Activated naive CD8-positive, alpha-beta T cell treated with anti-CD3 and anti-CD28 coated beads, Interleukin-2, amount 10 ng/mL, durations not matched to agents 7 days and 5 days (primary cell): ENCODE measurements around the gene SSX4. TPM values are rescaled to one million over a fixed set of nuclear protein-coding genes. Genes with fewer than 3 reads are reported as not detected.
A peak's percentile ranks its signal among the peaks of the same experiment; 100 is the strongest.
"Not testable (repeated sequence)": the region's sequence is repeated elsewhere in the genome, so short reads cannot be mapped to it uniquely, and the experiment has no call there.

Source experiments
- ATAC-seq: fragments of 150-1000 bp; cut with Tn5 transposase; one replicate; pipeline ENCODE4 v1.10.0; 2021; ENCODE audit warnings: low read depth, moderate library complexity
- POLR2A ChIA-PET: fragments of 350-600 bp; sonication (Branson Sonifier 250); formaldehyde crosslinking; loops from one replicate; lab custom pipeline; 2021; ENCODE audit warnings: antibody characterized with exemption; lab: Charles Lee
- DNase-seq: peaks from one replicate; pipeline ENCODE4 v3.0.0; 2021
- H3K27ac Mint-ChIP-seq: one replicate; pipeline ENCODE4 v1.8.0; 2022; ENCODE audit warnings: mild to moderate bottlenecking, mixed read lengths
- H3K27me3 Mint-ChIP-seq: one replicate; pipeline ENCODE4 v1.8.0; 2022; ENCODE audit warnings: mild to moderate bottlenecking, moderate library complexity, mixed read lengths
- H3K36me3 Mint-ChIP-seq: one replicate; pipeline ENCODE4 v1.8.0; 2021; ENCODE audit warnings: mild to moderate bottlenecking, mixed read lengths
- H3K4me1 Mint-ChIP-seq: one replicate; pipeline ENCODE4 v1.8.0; 2021; ENCODE audit warnings: mixed read lengths
- H3K4me3 Mint-ChIP-seq: one replicate; pipeline ENCODE4 v1.8.0; 2022; ENCODE audit warnings: mild to moderate bottlenecking, moderate library complexity, mixed read lengths
- H3K9me3 Mint-ChIP-seq: one replicate; pipeline ENCODE4 v1.8.0; 2021; ENCODE audit warnings: mixed read lengths
- total RNA-seq, 2 experiments: library from RNA; stranded (reverse); gene quantifications; one replicate each; pipeline ENCODE4 v1.2.3, GENCODE V29; 2021

Gene SSX4, protein sequence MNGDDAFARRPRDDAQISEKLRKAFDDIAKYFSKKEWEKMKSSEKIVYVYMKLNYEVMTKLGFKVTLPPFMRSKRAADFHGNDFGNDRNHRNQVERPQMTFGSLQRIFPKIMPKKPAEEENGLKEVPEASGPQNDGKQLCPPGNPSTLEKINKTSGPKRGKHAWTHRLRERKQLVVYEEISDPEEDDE
- not detected for total RNA-seq

DNA sequence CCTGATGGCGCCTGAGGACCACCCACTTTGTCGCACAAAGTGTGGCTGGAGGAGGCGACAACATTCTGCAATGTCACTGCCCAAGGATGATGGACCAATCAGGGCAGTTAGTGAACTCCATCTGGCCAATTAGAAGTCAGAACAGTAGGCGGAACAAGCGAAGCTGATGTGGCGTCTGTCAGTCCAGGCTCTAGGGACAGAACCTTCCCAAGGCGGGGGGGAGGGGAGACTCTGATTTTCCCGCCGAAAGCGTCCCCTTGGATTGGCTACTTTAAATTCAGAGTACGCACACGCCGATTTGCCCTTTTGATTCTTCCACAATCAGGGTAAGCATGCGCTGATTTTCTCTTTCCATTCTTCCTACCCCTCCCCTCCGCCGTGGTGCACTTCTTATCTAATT is at the start of gene SSX4:
Gene SSX4, plus strand, starts transcription at position 301 of the 400 bp plus-strand sequence. CDS start 515 bp downstream, outside the sequence.
- POLR2A ChIA-PET, H3K27me3 Mint-ChIP-seq, H3K9me3 Mint-ChIP-seq, ATAC-seq, H3K4me1 Mint-ChIP-seq, H3K4me3 Mint-ChIP-seq, DNase-seq, H3K27ac Mint-ChIP-seq, H3K36me3 Mint-ChIP-seq: not testable (repeated sequence)

DNA sequence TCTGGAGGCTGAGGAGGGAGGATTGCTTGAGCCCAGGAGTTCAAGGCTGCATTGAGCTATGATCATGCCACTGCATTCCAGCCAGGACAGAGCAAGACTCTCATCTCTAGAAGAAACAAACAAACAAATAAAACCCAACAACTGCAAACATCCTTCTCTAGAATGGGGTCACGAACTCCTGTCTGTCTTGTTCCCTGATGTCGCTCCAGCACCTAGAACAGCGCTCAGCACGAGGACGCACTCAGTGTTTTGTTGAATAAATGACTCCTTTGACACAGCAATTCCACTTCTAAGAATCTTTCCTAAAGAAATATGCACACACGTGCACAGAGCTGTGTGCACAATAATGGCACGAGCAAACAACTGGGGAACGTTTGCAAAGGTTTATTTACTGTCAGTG is 37.3 kb upstream of the SSX4 start:
- POLR2A ChIA-PET, H3K27ac Mint-ChIP-seq, H3K9me3 Mint-ChIP-seq, H3K27me3 Mint-ChIP-seq, DNase-seq, H3K4me3 Mint-ChIP-seq, H3K36me3 Mint-ChIP-seq, ATAC-seq, H3K4me1 Mint-ChIP-seq: not testable (repeated sequence)

DNA sequence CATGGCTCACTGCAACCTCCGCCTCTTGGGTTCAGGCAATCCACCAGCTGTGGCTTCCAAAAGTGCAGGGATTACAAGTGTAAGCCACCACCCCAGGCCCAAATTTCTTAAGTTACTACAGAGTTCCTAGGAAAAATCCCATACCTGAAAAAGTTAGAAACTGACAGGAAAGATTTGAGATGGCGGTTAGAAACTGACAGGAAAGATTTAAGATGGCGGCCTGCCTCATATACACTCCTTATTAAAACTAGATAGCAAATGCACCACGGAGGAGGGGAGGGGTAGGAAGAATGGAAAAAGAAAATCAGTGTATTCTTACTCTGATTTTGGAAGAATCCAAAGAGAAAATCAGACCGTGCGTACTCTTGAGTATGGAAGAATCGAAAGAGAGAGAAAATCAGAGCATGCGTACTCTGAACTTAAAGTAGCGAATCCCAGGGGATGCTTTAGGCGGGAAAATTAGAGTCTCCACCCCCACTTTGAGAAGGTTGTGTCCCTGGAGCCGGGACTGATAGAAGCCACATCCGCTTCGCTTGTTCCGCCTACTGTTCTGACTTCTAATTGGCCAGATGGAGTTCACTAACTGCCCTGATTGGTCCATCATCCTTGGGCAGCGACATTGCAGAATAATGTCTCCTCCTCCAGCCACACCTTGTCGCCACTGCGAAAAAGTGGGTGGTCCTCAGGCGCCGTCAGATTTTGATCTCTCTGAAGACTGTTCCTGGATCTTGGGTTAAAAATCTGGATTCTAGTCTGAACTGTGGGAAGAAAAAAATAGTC is 26.8 kb upstream of the SSX4 start, which contains the start of gene SSX3:
Gene SSX3, minus strand, starts transcription at position 389 of the 780 bp plus-strand sequence. CDS start 1,454 bp downstream, outside the sequence.
- H3K27me3 Mint-ChIP-seq, DNase-seq, H3K4me3 Mint-ChIP-seq, H3K27ac Mint-ChIP-seq, H3K4me1 Mint-ChIP-seq, H3K36me3 Mint-ChIP-seq, ATAC-seq, POLR2A ChIA-PET, H3K9me3 Mint-ChIP-seq: not testable (repeated sequence)

DNA sequence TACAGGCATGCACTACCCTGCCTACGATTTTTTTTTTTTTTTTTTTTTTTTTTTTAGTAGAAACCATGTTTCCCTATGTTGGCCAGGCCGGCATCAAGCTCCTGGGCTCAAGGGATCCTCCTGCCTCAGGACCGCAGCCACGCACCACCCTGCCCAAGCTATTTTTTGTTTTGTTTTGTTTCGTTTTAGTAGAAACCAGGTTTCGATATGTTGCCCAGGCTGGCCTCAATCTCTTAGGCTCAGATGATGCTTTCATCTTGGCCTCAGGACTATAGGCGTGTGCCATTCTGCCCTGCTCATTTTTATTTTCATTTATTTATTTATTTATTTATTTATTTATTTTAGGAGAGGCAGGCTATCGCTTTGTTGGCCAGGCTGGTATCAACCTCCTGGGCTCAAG is 25.7 kb upstream of the SSX4 start:
- Mint-ChIP-seq H3K27ac (no peak overlapping the region), H3K36me3 (no peaks in the 10 kb centered on the region), H3K4me1 (no peaks in the 10 kb centered on the region), H3K27me3 (no peaks in the 10 kb centered on the region), H3K9me3 (no peaks in the 10 kb centered on the region), H3K4me3 (no peak overlapping the region)
- DNase-seq: no peak
- ATAC-seq: no peak
- POLR2A ChIA-PET: no interaction called here

DNA sequence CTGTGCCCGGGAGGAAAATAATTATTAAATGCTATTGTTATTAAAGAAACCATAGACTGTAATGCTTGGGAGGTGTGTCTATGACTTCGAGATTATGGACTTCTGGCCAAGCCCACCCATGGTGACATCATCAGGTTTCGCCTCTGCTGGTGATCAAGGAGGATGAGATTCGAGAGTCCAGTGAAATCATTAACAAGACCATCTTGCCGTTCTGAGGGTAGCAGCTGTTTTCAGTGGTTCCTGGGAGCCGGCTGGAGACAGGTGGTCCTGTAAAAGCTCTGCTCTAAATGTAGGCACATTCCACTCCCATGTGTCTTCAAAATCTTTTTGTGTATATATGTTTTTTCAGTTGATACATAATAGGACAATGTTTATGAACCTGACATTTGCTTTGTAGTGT is 24.1 kb upstream of the SSX4 start:
- H3K4me3 Mint-ChIP-seq, H3K27me3 Mint-ChIP-seq, H3K36me3 Mint-ChIP-seq, ATAC-seq, H3K4me1 Mint-ChIP-seq, H3K27ac Mint-ChIP-seq, DNase-seq, H3K9me3 Mint-ChIP-seq, POLR2A ChIA-PET: not testable (repeated sequence)

DNA sequence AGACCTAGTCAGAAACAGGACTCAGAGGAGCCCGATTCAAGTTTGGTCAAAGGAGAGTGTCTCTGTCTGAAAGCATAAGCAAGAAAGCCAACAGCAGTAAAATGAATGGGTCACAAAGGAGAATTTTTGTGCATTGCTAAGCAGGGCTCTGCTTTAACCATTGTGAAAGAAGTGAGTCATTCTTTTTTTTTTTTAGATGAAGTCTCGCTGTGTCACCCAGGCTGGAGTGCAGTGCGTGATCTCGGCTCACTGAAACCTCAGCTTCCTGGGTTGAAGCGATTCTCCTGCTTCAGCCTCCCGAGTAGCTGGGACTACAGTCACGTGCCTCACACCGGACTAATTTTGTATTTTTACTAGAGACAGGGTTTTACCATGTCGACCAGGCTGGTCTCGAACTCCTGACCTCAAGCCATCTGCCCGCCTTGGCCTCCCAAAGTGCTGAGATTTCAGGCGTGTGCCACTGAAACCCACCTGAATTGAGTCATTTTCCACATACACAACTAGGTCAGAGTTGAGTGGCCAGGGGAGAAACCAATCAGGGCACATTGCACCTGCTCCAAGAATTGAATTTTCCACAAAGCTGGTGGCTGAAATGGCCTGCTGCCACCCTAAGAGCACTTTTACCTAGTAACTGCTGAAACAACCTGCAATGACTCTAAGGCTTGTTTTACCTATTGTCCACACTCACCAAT is 15.5 kb upstream of the SSX4 start:
- POLR2A ChIA-PET, H3K27ac Mint-ChIP-seq, DNase-seq, H3K27me3 Mint-ChIP-seq, H3K36me3 Mint-ChIP-seq, H3K4me3 Mint-ChIP-seq, H3K4me1 Mint-ChIP-seq, H3K9me3 Mint-ChIP-seq: not testable (repeated sequence)
- ATAC-seq: peak; percentile 60

DNA sequence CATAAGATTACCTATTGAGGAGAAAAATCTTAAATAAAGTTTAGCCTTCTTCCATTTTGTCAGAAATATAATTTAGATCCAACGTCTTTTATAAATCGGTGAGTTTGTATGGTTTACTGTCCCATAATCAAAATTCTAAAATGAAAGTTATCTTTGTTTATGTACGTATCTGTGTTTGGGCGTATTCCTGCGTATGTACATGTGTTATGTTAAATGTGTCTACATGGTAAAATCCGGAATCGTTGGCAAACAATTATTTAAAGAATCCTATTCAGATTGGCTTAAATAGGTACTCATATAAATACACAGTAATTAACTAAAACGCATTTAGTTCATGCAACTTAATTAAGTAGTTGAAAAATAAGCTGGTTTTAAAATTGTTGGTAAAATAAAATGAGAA is 12.9 kb upstream of the SSX4 start:
- DNase-seq, H3K9me3 Mint-ChIP-seq, H3K4me1 Mint-ChIP-seq, H3K27me3 Mint-ChIP-seq, H3K4me3 Mint-ChIP-seq, H3K27ac Mint-ChIP-seq, POLR2A ChIA-PET, ATAC-seq, H3K36me3 Mint-ChIP-seq: not testable (repeated sequence)

DNA sequence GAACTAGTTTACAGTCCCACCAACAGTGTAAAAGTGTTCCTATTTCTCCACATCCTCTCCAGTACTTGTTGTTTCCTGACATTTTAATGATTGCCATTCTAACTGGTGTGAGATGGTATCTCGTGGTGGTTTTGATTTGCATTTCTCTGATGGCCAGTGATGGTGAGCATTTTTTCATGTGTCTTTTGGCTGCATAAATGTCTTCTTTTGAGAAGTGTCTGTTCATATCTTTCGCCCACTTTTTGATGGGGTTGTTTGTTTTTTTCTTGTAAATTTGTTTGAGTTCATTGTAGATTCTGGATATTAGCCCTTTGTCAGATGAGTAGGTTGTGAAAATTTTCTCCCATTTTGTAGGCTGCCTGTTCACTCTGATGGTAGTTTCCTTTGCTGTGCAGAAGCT is 13.6 kb downstream of the SSX4 start:
- POLR2A ChIA-PET, H3K36me3 Mint-ChIP-seq, H3K4me3 Mint-ChIP-seq, ATAC-seq, H3K27ac Mint-ChIP-seq, H3K4me1 Mint-ChIP-seq, DNase-seq, H3K27me3 Mint-ChIP-seq, H3K9me3 Mint-ChIP-seq: not testable (repeated sequence)

DNA sequence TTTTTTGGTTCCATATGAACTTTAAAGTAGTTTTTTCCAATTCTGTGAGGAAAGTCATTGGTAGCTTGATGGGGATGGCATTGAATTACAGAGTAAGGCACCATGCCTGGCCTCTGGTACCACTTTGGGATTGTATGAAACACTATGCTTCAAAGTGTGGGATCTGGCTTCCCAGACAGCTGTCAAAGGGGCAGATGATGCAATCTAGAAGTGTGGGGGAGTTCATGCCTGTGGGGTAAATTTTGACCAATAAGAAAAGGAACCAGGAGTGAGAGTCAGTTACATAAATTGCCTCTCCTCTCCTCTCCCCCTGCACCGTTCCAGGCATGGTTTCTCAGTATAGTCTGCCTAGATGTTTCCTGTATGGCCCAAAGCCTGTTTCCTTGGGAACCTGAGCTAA is 14.5 kb downstream of the SSX4 start:
- H3K4me1 Mint-ChIP-seq, H3K9me3 Mint-ChIP-seq, H3K4me3 Mint-ChIP-seq, ATAC-seq, DNase-seq, H3K36me3 Mint-ChIP-seq, H3K27me3 Mint-ChIP-seq, H3K27ac Mint-ChIP-seq, POLR2A ChIA-PET: not testable (repeated sequence)

DNA sequence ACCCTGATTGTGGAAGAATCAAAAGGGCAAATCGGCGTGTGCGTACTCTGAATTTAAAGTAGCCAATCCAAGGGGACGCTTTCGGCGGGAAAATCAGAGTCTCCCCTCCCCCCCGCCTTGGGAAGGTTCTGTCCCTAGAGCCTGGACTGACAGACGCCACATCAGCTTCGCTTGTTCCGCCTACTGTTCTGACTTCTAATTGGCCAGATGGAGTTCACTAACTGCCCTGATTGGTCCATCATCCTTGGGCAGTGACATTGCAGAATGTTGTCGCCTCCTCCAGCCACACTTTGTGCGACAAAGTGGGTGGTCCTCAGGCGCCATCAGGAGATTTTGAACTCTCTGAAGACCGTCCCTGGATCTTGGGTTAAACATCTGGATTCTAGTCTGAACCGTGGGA is 28.5 kb downstream of the SSX4 start, which contains the start of gene SSX4B:
Gene SSX4B, minus strand, starts transcription at position 101 of the 400 bp plus-strand sequence. CDS start 588 bp downstream, outside the sequence.
- H3K4me3 Mint-ChIP-seq, H3K27ac Mint-ChIP-seq, DNase-seq, H3K4me1 Mint-ChIP-seq, H3K36me3 Mint-ChIP-seq, POLR2A ChIA-PET, H3K27me3 Mint-ChIP-seq, H3K9me3 Mint-ChIP-seq, ATAC-seq: not testable (repeated sequence)

DNA sequence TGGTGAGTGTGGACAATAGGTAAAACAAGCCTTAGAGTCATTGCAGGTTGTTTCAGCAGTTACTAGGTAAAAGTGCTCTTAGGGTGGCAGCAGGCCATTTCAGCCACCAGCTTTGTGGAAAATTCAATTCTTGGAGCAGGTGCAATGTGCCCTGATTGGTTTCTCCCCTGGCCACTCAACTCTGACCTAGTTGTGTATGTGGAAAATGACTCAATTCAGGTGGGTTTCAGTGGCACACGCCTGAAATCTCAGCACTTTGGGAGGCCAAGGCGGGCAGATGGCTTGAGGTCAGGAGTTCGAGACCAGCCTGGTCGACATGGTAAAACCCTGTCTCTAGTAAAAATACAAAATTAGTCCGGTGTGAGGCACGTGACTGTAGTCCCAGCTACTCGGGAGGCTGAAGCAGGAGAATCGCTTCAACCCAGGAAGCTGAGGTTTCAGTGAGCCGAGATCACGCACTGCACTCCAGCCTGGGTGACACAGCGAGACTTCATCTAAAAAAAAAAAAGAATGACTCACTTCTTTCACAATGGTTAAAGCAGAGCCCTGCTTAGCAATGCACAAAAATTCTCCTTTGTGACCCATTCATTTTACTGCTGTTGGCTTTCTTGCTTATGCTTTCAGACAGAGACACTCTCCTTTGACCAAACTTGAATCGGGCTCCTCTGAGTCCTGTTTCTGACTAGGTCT is 43.8 kb downstream of the SSX4 start:
- H3K4me3 Mint-ChIP-seq, POLR2A ChIA-PET, H3K27ac Mint-ChIP-seq, H3K27me3 Mint-ChIP-seq, H3K36me3 Mint-ChIP-seq, DNase-seq, ATAC-seq, H3K4me1 Mint-ChIP-seq, H3K9me3 Mint-ChIP-seq: not testable (repeated sequence)

DNA sequence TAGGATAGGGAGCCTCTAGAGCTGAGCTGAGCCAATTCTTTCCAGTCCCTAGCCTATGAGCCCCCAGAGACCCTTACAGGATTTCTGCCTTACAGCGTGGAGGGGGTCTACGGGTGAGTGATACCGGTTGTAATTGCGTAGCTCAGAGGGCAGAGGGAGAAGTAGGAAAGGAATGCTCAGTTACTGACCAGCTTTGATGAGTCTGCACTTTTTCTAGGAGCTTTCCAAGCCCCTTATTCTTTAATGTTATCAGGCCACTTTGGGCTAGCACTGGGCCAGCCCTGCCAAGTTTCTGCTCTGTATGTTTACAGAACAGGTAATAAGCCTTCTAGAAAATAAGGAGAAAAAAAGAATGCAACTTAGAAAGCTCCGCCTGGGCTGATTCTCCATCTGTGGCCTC is 46.3 kb downstream of the SSX4 start:
- not testable (repeated sequence) for H3K4me3 Mint-ChIP-seq

DNA sequence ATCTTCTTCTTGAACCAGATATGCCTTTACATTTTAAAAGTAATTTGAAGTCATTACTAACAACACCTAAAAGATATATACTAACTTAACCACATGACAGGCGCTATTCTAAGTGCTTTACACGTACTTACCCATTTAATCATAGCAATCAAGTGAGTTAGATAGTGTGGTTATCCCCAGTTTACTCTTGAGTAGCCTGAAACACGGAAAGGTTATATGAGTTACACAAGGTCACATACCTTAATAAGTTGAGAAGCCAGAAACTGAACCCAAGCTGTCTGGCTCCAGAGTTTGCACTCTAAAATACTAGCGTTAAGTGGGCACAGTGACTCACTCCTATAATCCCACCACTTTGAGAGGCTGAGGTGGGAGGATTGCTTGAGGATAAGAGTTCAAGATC is 46.8 kb downstream of the SSX4 start:
- H3K27me3 Mint-ChIP-seq, POLR2A ChIA-PET, H3K36me3 Mint-ChIP-seq, H3K4me3 Mint-ChIP-seq, DNase-seq, H3K9me3 Mint-ChIP-seq, H3K27ac Mint-ChIP-seq, H3K4me1 Mint-ChIP-seq, ATAC-seq: not testable (repeated sequence)

More for the DNA sequence above, 46.3 kb downstream of the SSX4 start:
- H3K36me3 Mint-ChIP-seq, ATAC-seq, H3K27me3 Mint-ChIP-seq, H3K27ac Mint-ChIP-seq, H3K4me1 Mint-ChIP-seq, H3K9me3 Mint-ChIP-seq, DNase-seq, POLR2A ChIA-PET: not testable (repeated sequence)
